Neural progenitor cell (in vitro differentiated cells): ENCODE data around the gene RNF26.

Experiments used
- EZH2phosphoT487 ChIP-seq: fragments of 200-600 bp; sonication (generic); IDR thresholded peaks from 2 replicates; pipeline ENCODE4 v1.6.1; 2017; ENCODE audit warnings: antibody characterized with exemption
- TF ChIP-seq, protein P1 (sequence below): fragments of 200-600 bp; sonication (generic); IDR thresholded peaks from 2 replicates; pipeline ENCODE4 v1.5.1; 2017; ENCODE audit warnings: antibody characterized with exemption, mild to moderate bottlenecking

DNA sequence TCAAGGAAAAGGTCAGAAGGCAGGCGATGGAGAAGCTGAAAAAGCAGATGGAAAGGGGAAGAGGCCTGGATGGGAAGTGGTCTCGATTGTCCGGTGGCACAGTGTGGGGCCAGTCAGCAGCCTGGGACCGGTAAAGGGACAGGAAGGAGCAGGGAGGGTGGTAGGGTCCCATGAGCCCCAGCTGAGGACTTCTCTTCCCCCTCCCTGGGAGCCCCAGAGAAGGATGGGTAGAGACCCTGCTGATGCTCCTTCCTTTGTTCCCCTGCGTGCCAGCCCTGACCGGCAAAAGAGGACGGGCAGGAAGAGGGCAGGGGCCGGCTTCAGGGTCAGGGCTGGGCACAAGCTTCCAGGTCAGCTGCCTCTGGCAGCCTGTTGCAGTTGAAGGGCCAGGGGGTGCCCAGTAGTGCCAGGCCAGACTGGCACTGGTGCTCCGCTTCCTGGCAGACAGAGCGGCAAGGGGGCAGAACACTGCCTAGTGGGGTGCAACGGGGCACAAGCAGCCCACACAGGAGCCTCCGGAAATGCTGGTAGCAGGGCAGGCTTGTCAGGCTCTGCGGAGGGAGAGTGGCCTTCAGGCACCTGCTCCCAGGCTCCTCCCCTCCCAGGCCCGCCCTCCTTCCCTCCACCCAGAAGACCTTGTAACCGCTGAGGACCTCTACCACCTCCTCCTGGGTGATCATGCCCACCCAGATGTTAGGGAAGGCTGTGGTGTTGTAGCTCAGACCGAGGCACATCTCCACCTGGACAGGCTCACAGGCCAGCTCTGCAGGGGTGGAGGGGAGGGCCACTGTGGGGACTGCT lies 7.1 kb downstream of the RNF26 start:
- TF ChIP-seq, protein P1, sequence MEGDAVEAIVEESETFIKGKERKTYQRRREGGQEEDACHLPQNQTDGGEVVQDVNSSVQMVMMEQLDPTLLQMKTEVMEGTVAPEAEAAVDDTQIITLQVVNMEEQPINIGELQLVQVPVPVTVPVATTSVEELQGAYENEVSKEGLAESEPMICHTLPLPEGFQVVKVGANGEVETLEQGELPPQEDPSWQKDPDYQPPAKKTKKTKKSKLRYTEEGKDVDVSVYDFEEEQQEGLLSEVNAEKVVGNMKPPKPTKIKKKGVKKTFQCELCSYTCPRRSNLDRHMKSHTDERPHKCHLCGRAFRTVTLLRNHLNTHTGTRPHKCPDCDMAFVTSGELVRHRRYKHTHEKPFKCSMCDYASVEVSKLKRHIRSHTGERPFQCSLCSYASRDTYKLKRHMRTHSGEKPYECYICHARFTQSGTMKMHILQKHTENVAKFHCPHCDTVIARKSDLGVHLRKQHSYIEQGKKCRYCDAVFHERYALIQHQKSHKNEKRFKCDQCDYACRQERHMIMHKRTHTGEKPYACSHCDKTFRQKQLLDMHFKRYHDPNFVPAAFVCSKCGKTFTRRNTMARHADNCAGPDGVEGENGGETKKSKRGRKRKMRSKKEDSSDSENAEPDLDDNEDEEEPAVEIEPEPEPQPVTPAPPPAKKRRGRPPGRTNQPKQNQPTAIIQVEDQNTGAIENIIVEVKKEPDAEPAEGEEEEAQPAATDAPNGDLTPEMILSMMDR: no peak
- no peak for TF ChIP-seq EZH2phosphoT487
